Measurements from ENCODE around the gene SKOR1. TPM values are rescaled to one million over a fixed set of nuclear protein-coding genes. Genes with fewer than 3 reads are reported as not detected.

Gene SKOR1
- total and polyA plus RNA-seq, 2 of the 13 experiments (the other 11 are each of a cell fraction or from before 2014, with no cell fraction given): 0.09 to 0.11 TPM

- TF ChIP-seq ZNF646 (CRISPR knock-in tag; IDR thresholded peaks at IDR 0.05) (no peak), TSC22D2 (CRISPR knock-in tag; IDR thresholded peaks at IDR 0.05; ENCODE audit: borderline replicate concordance) (peak; percentile 73; the same call in 1 of the 2 replicates), ETV6 (CRISPR knock-in tag; conservative IDR thresholded peaks at IDR 0.05) (peak; percentile 75; the same call in 1 of the 2 replicates), HIVEP1 (CRISPR knock-in tag; IDR thresholded peaks at IDR 0.05) (no peak), FOSL2 (CRISPR knock-in tag; IDR thresholded peaks at IDR 0.05) (0 out of 2 replicates have a peak, but pooled peaks have one; percentile 11), PHF8 (CRISPR knock-in tag; IDR thresholded peaks at IDR 0.05) (no peak), EHMT2 (IDR thresholded peaks at IDR 0.05; ENCODE audit: borderline replicate concordance, low read depth, low read length) (peak; percentile 78; the same call in 1 of the 2 replicates), RBM39 (IDR thresholded peaks at IDR 0.05; ENCODE audit: low read depth, low read length, poor library complexity, severe bottlenecking) (no peak), ZBTB49 (CRISPR knock-in tag; IDR thresholded peaks at IDR 0.05; ENCODE audit: borderline replicate concordance) (peak; percentile 24; the same call in 1 of the 2 replicates), THRA (CRISPR knock-in tag; IDR thresholded peaks at IDR 0.05; ENCODE audit: borderline replicate concordance) (peak; percentile 39; the same call in 1 of the 2 replicates), TGIF2 (CRISPR knock-in tag; IDR thresholded peaks at IDR 0.05) (no peak), NCOA1 (CRISPR knock-in tag; IDR thresholded peaks at IDR 0.05) (no peak), ZNF792 (CRISPR knock-in tag; IDR thresholded peaks at IDR 0.05) (0 out of 2 replicates have a peak, but pooled peaks have one; percentile 39), FUBP1 (CRISPR knock-in tag; IDR thresholded peaks at IDR 0.05; ENCODE audit: borderline replicate concordance) (no peak)
Measured at GRCh38 chr15:67820992-67821783, 4.1 kb upstream of the SKOR1 start (continued).

All from HepG2 (cell line).